Adrenal gland (tissue), 5 donors: Measurements from ENCODE around the gene PLAGL1.

ENCODE experiments used
- CTCF ChIP-seq, 6 experiments: fragments of 450-650 bp in 4 of 6; fragments of 200-600 bp in 2 of 6; sonication (generic) in 1 of 6; IDR thresholded peaks; 1 replicate in 5 of 6; 2 replicates in 1 of 6; pipeline versions ENCODE4 v1.5.1 to v1.8.0; 2016 to 2021; ENCODE audit warnings: antibody characterized with exemption in 6 of 6, mild to moderate bottlenecking in 2 of 6, moderate library complexity in 1 of 6
- POLR2A ChIP-seq, 2 donors: fragments of 450-650 bp; IDR thresholded peaks; one replicate each; pipeline ENCODE4 v1.6.1; 2017; ENCODE audit warnings: antibody characterized with exemption in 2 of 2, mild to moderate bottlenecking in 2 of 2, moderate library complexity in 1 of 2
- donor health status: DM: no; HTN: no; CAD: no.

GRCh38 chr6:143980921-143981320, 27.1 kb downstream of the PLAGL1 start:
- TF ChIP-seq POLR2A (IDR thresholded peaks at IDR 0.05) (no peak), CTCF (IDR thresholded peaks at IDR 0.05) (no peak)
